Bronchial epithelial cell (primary cell): Measurements from ENCODE around the gene RYR2. TPM values are rescaled to one million over a fixed set of nuclear protein-coding genes. Genes with fewer than 3 reads are reported as not detected.

Source experiments
- DNase-seq: peaks from one replicate; pipeline ENCODE4 v3.0.0-alpha.2; 2010; ENCODE audit warnings: low read depth
- FAIRE-seq: peaks from 2 replicates; lab custom pipeline; 2011; peaks lifted over from hg19 to GRCh38; lab: Jason Lieb, UNC
- H3K27me3 ChIP-seq: 2 replicates; pipeline ENCODE4 v1.5.1; 2011; ENCODE audit warnings: low read length; ENCODE audit not compliant: control insufficient read depth, insufficient read depth
- H3K36me3 ChIP-seq: 2 replicates; pipeline ENCODE4 v1.5.1; 2011; ENCODE audit warnings: low read length; ENCODE audit not compliant: control insufficient read depth, insufficient read depth
- H3K4me3 ChIP-seq: 2 replicates; pipeline ENCODE4 v1.5.1; 2011; ENCODE audit warnings: mild to moderate bottlenecking, low read depth, low read length, control low read depth
- CTCF ChIP-seq: IDR thresholded peaks from 2 replicates; pipeline ENCODE4 v1.5.1; 2011; ENCODE audit warnings: mild to moderate bottlenecking, moderate library complexity, low read length, control low read depth, inconsistent platforms; ENCODE audit not compliant: insufficient read depth, severe bottlenecking
- total RNA-seq: library from RNA; depleted of rRNA; stranded (reverse); fragments of >200 nt; gene quantifications from 2 replicates; pipeline ENCODE4 v1.2.1, GENCODE V29; 2014

The RYR2 gene
- total RNA-seq, 1 donor from 2014 or later: not detected

GRCh38 chr1:237013608-237014007, 28.4 kb upstream of the RYR2 start:
- no peak overlapping the region for H3K4me3 ChIP-seq
- no peak for FAIRE-seq

GRCh38 chr1:237016626-237017025, 25.4 kb upstream of the RYR2 start:
- H3K36me3 ChIP-seq: no peaks in the 10 kb centered on the region
- no peak for FAIRE-seq

More at GRCh38 chr1:237013608-237014007, 28.4 kb upstream of the RYR2 start:
- no peak for DNase-seq
- TF ChIP-seq CTCF: no peak
- no peaks in the 10 kb centered on the region for H3K36me3 ChIP-seq
- H3K27me3 ChIP-seq: no peaks in the 10 kb centered on the region

GRCh38 chr1:237018896-237019295, 23.1 kb upstream of the RYR2 start:
- no peak for DNase-seq

More at GRCh38 chr1:237016626-237017025, 25.4 kb upstream of the RYR2 start:
- H3K4me3 ChIP-seq: no peak overlapping the region
- H3K27me3 ChIP-seq: no peaks in the 10 kb centered on the region
- TF ChIP-seq CTCF: no peak
- DNase-seq: no peak

GRCh38 chr1:237025358-237026074, 16.5 kb upstream of the RYR2 start:
- H3K27me3 ChIP-seq: no peaks in the 10 kb centered on the region
- no peak overlapping the region for H3K4me3 ChIP-seq
- no peak for TF ChIP-seq CTCF
- no peaks in the 10 kb centered on the region for H3K36me3 ChIP-seq
- no peak for DNase-seq
- FAIRE-seq: no peak

More at GRCh38 chr1:237018896-237019295, 23.1 kb upstream of the RYR2 start:
- H3K27me3 ChIP-seq: no peaks in the 10 kb centered on the region
- H3K4me3 ChIP-seq: no peak overlapping the region
- FAIRE-seq: no peak
- no peak for TF ChIP-seq CTCF
- H3K36me3 ChIP-seq: no peaks in the 10 kb centered on the region

GRCh38 chr1:237029240-237029639, 12.7 kb upstream of the RYR2 start:
- no peaks in the 10 kb centered on the region for H3K36me3 ChIP-seq
- TF ChIP-seq CTCF: no peak
- H3K27me3 ChIP-seq: no peaks in the 10 kb centered on the region
- no peak overlapping the region for H3K4me3 ChIP-seq
- no peak for DNase-seq
- no peak for FAIRE-seq
